ENCODE data around the gene MRPL37. TPM values are rescaled to one million over a fixed set of nuclear protein-coding genes. Genes with fewer than 3 reads are reported as not detected.

The MRPL37 gene
- total and polyA plus RNA-seq, 2 donors (not counting 3 experiments of a cell fraction or from before 2014, with no cell fraction given), result 45.0 to 109 TPM

- Histone ChIP-seq H3K4me2 (ENCODE audit: insufficient read depth, low read length) (no peak overlapping the region), H3K36me3 (ENCODE audit: control insufficient read depth in 2 of 2, extremely low read depth in 1 of 2, insufficient read depth in 2 of 2, low read length in 2 of 2) (peaks cover 0 to 3% of the 10 kb centered on the region in 2 experiments), H3K27me3 (ENCODE audit: control insufficient read depth in 2 of 2, insufficient read depth in 2 of 2, low read length in 2 of 2) (no peaks in the 10 kb centered on the region), H3K79me2 (ENCODE audit: control insufficient read depth, insufficient read depth, low read length) (no peaks in the 10 kb centered on the region), H3K9me1 (replicated peaks; ENCODE audit: control insufficient read depth, extremely low read depth, insufficient read depth, low read length) (no peaks in the 10 kb centered on the region), H2AFZ (ENCODE audit: low read depth, low read length) (no peak overlapping the region), H3K4me3 (replicated peaks in 1 of 3; ENCODE audit: insufficient read depth in 1 of 3, low read depth in 1 of 3, low read length in 3 of 3) (no peak overlapping the region), H4K20me1 (replicated peaks; ENCODE audit: control insufficient read depth, extremely low read depth, insufficient read depth, low read length) (no peaks in the 10 kb centered on the region), H3K27ac (ENCODE audit: insufficient read depth, low read depth, low read length) (no peak overlapping the region), H3K4me1 (ENCODE audit: control insufficient read depth, extremely low read depth, insufficient read depth, low read length) (peaks cover 7% of the 10 kb centered on the region), H3K9me3 (replicated peaks; ENCODE audit: control insufficient read depth, insufficient read depth, low read length) (no peaks in the 10 kb centered on the region), H3K9ac (replicated peaks; ENCODE audit: extremely low read depth, insufficient read depth, low read length) (no peak overlapping the region)
- BruUV-seq (replicated peaks), result no TSS peak
- intact Hi-C loops (cut with micrococcal nuclease) (no loop called here), dilution Hi-C loops (cut with MboI; ENCODE audit: extremely low pct_ligation_motif_present, low sequenced_read_pairs) (no loop called here)
- no peak for DNase-seq (ENCODE audit: low read depth, low spot score)
- ChIA-PET POLR2A (no interaction called here), CTCF (interaction anchor here (0.7 kb wide), 1 partner anchor 16 kb away, joined by 4 read pairs; no protein-coding TSS in a partner anchor)
- TF ChIP-seq POLR2A (IDR thresholded peaks at IDR 0.05; ENCODE audit: low read depth, low read length) (no peak), CTCF (IDR thresholded peaks at IDR 0.05; ENCODE audit: extremely low read depth in 1 of 2, insufficient read depth in 1 of 2, low read depth in 1 of 2, low read length in 2 of 2) (no peak), MYC (IDR thresholded peaks at IDR 0.05; ENCODE audit: low read depth, low read length) (no peak)
- no peak for FAIRE-seq
These were observed 59.7 kb downstream of the MRPL37 start for GRCh38 chr1:54259546-54260140.

GRCh38 chr1:54260810-54261209, 60.8 kb downstream of the MRPL37 start:
- Histone ChIP-seq H3K9me1 (replicated peaks; ENCODE audit: control insufficient read depth, extremely low read depth, insufficient read depth, low read length) (no peaks in the 10 kb centered on the region), H3K36me3 (ENCODE audit: control insufficient read depth in 2 of 2, extremely low read depth in 1 of 2, insufficient read depth in 2 of 2, low read length in 2 of 2) (peaks cover 0 to 3% of the 10 kb centered on the region in 2 experiments), H3K27ac (ENCODE audit: insufficient read depth, low read depth, low read length) (no peak overlapping the region), H3K9me3 (replicated peaks; ENCODE audit: control insufficient read depth, insufficient read depth, low read length) (no peaks in the 10 kb centered on the region), H3K4me2 (ENCODE audit: insufficient read depth, low read length) (no peak overlapping the region), H3K9ac (replicated peaks; ENCODE audit: extremely low read depth, insufficient read depth, low read length) (no peak overlapping the region), H3K79me2 (ENCODE audit: control insufficient read depth, insufficient read depth, low read length) (no peaks in the 10 kb centered on the region), H3K4me1 (ENCODE audit: control insufficient read depth, extremely low read depth, insufficient read depth, low read length) (peaks cover 7% of the 10 kb centered on the region), H3K27me3 (ENCODE audit: control insufficient read depth in 2 of 2, insufficient read depth in 2 of 2, low read length in 2 of 2) (no peaks in the 10 kb centered on the region), H4K20me1 (replicated peaks; ENCODE audit: control insufficient read depth, extremely low read depth, insufficient read depth, low read length) (no peaks in the 10 kb centered on the region), H3K4me3 (replicated peaks in 1 of 3; ENCODE audit: insufficient read depth in 1 of 3, low read depth in 1 of 3, low read length in 3 of 3) (no peak overlapping the region), H2AFZ (ENCODE audit: low read depth, low read length) (no peak overlapping the region)
- no TSS peak for BruUV-seq (replicated peaks)
- POLR2A ChIA-PET, result no interaction called here
- TF ChIP-seq MYC (IDR thresholded peaks at IDR 0.05; ENCODE audit: low read depth, low read length) (no peak), JUN (IDR thresholded peaks at IDR 0.05; ENCODE audit: borderline replicate concordance, insufficient read depth, insufficient read length, low read depth) (no peak), CTCF (IDR thresholded peaks at IDR 0.05; ENCODE audit: extremely low read depth in 1 of 2, insufficient read depth in 1 of 2, low read depth in 1 of 2, low read length in 2 of 2) (no peak), FOS (IDR thresholded peaks at IDR 0.05; ENCODE audit: borderline replicate concordance, insufficient read depth, low read length) (no peak), EZH2 (IDR thresholded peaks at IDR 0.05; ENCODE audit: borderline replicate concordance, low read depth, low read length, severe bottlenecking) (no peak), POLR2A (IDR thresholded peaks at IDR 0.05; ENCODE audit: low read depth, low read length) (no peak), MAX (IDR thresholded peaks at IDR 0.05; ENCODE audit: insufficient read depth, insufficient read length) (no peak), GATA2 (IDR thresholded peaks at IDR 0.05; ENCODE audit: insufficient read depth, insufficient read length, low read depth, low read length) (no peak), POLR2AphosphoS5 (IDR thresholded peaks at IDR 0.05; ENCODE audit: insufficient read depth, low read depth, low read length) (no peak)
- no peak for DNase-seq (ENCODE audit: low read depth, low spot score)
- FAIRE-seq, result no peak
- CTCF ChIA-PET, result interaction anchor here (1.1 to 1.4 kb wide), 3 partner anchors 8 to 13 kb away, joined by 3 to 4 read pairs (median 3); no protein-coding TSS in a partner anchor
- dilution Hi-C loops (cut with MboI; ENCODE audit: extremely low pct_ligation_motif_present, low sequenced_read_pairs) (no loop called here), intact Hi-C loops (cut with micrococcal nuclease) (no loop called here)

All from endothelial cell of umbilical vein (primary cell).